Stimulated activated CD8-positive, alpha-beta memory T cell treated with anti-CD3 and anti-CD28 coated beads, Interleukin-4, amount 100 ng/mL, for 1 hour (primary cell): ENCODE measurements around the gene MEPCE.
"Not testable (repeated sequence)": the region's sequence is repeated elsewhere in the genome, so short reads cannot be mapped to it uniquely, and the experiment has no call there.

Experiments
- DNase-seq, 2 donors: peaks; one replicate each; pipeline ENCODE4 v3.0.0-alpha.2; 2020; ENCODE audit warnings: low read depth in 2 of 2, low spot score in 1 of 2

Gene MEPCE

GRCh38 chr7:100434297-100435144, 4.9 kb downstream of the MEPCE start:
- DNase-seq = no peak

- peak in 1 of 2 donors; percentile 8 for DNase-seq
These were observed 6.0 kb downstream of the MEPCE start for GRCh38 chr7:100435401-100436304.

GRCh38 chr7:100437150-100438100, 7.8 kb downstream of the MEPCE start:
- DNase-seq = no peak

GRCh38 chr7:100438172-100438571, 8.5 kb downstream of the MEPCE start:
- no peak for DNase-seq

DNA sequence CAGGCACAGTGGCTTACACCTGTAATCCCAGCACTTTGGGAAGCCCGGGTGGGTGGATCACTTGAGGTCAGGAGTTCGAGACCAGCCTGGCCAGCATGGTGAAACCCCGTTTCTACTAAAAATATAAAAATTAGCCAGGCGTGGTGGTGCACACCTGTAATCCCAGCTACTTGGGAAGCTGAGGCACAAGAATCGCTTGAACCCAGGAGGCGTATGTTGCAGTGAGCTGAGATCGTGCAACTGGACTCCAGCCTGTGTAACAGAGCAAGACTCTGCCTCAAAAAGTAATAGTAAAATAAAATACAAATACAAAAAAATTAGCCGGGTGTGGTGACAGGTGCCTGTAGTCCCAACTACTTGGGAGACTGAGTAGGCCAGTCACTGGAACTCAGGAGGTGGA, 9.1 kb downstream of the MEPCE start:
- DNase-seq = not testable (repeated sequence)

- DNase-seq = not testable (repeated sequence)
These were observed 9.6 kb downstream of the MEPCE start for GRCh38 chr7:100439244-100439643.

- DNase-seq = no peak
These were observed 12.3 kb downstream of the MEPCE start for GRCh38 chr7:100441641-100442535.

DNA sequence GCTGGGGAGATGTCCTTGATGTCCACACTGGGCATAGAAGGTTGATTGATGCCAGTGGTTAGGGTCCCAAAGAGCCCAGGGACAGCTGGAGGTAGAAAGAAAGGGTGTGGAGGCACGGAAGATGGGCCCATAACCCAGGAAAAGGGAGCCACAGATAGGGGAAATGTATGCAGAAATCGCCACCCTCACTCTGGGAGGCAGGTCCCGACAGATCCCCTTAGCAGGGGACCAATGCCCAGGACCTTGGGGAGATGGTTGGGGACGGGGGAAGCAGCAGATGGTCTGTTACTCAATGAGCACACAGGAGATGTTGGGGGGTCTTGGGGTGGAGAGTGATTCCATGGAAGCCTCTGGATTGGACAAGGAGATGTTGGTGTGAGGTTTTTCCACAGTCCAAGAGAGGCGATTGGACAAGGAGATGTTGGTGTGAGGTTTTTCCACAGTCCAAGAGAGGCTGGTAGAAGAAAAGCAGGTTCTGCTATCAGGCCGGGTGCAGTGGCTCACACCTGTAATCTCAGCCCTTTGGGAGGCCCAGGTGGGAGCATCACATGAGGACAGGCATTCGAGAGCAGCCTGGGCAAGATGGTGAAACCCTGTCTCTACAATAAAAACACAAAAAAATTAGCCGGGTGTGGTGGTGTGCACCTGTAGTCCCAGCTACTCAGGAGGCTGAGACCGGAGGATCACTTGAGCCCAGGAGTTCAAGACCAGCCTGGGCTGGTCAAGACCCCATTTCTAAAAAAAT, 13.6 kb downstream of the MEPCE start:
- no peak for DNase-seq

DNA sequence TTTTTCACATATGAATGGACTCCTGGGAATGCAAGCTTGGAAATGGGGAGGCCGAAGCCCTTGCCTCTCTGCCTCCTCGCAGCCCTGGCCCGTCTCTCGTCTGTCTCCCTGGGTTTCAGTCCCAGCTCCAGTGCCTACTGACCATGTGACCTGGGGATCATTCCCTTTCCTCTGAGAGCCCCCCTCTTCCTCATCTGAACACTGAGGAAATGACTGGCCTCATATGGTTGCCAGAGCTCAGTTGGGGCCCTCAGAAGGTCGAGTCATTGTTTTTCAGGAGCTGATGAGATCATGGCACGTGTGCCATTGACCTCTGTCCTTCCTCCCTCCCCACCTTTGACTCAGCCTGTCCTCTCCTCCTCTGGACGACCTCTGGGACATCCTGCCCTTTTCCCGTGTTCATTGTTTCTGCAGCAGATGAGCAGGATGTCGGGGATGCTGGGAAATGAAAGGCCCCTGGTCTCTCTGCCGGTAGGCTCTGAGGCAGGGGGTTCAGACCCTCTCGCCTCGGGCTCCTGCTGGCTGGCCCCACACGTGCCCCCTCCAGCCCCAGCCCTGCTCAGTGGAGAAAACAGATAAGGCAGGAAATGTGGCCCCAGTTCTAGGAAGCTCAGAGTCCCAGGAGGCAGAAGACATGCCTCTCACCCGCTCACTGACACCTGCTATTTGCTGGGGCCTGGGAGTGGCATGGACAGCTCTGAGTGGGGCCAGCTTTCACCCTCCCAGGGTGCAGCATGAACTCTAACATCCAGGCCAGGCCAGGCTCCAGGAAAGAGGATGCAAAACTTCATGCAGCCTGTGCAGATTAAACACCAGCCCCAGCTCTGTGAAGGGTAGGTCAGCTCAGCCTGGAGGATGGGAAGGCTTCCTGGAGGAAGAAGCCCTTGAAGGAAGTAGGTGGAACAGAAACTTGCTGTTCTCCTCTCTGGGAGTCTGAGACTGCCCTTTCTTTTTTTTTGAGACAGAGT, 15.0 kb downstream of the MEPCE start:
- DNase-seq = no peak

DNA sequence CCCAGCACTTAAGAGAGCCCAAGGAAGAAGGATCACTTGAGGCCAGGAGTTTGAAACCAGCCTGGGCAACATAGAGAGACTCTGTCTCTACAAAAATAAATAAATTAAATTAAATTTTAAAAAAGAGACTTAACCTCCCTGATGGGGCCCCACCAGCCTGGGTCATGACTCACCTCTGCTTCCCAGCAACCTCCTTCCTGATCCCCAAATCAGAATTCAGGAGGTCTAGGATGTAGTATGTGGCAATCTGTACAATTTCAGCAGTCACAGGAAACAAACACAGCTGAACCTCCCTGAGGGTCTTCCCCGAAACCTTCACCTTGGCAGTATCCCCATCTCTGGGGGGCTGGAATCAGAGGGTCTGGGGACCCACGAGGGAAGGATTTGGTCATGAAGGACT, 16.4 kb downstream of the MEPCE start:
- no peak for DNase-seq

- not testable (repeated sequence) for DNase-seq
These were observed 17.7 kb downstream of the MEPCE start for GRCh38 chr7:100447363-100447762.

GRCh38 chr7:100449190-100449795, 19.7 kb downstream of the MEPCE start:
- DNase-seq = no peak

DNA sequence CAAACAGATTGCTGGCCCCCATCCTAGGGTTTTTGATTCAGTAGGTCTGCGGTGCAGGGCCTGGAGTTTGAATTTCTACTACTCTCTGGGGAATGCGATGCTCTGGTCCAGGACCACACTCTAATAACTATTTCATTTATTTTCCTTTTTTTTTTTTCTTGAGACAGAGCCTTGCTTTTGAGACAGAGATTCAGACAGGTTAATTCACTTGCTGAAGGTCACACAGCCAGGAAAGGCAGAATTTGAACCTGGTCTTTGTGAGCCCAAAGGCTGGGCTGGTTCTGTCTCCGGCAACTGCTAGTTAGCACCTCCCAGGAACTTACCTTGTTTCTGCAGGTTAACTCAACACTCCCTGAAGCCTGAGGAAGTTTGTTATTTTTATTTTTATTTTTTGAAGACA, 22.9 kb downstream of the MEPCE start:
- no peak for DNase-seq

DNA sequence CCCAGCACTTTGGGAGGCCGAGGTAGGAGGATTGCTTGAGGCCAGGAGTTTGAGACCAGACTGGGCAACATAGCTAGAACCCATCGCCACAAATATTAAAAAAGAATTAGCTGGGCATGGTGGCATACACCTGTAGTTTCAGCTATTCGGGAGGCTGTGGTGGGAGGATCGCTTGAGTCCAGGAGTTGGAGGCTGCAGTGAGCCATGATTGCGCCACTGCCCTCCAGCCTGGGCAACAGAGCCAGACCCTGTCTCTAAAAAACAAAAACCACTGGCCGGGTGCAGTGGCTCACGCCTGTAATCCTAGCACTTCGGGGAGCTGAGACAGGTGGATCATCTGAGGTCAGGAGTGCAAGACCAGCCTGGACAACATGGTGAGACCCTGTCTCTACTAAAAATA, 24.2 kb downstream of the MEPCE start:
- DNase-seq = not testable (repeated sequence)

DNA sequence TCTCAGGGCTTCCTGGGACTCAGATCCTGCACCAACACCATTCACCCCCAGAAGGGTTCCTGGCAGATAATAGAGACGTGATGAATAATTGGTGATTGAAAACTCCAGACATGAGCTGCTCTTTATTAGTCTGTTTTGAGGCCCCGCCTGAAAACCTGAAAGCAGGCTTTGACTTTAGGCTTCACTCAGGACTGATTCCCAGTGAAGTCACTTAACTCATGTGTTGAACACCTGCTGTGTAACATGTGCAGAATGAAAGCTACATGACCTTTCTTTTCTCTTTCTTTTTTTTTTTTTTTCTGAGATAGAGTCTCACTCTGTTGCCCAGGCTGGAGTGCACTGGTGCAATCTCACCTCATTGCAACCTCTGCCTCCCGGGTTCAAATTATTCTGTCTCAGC, 25.6 kb downstream of the MEPCE start:
- no peak for DNase-seq

DNA sequence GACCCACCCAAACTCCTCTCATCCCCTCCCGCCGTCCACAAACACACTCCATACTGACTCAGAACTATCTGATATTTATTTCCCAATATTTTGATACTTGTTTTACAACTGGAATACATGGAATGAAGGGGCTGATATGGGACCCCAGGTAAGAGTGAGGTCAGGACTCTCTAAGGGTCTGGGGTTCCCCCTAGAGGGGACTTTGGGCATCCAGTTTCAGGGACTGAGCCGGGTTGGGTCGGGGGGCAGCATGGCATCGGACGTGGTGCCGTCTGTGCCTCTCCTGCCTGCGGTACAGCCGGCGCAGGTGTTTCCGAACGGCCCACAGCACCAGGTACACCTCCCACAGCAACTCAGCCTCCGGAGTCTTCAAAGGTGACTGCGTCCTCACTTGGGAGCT, 26.9 kb downstream of the MEPCE start:
- no peak for DNase-seq

GRCh38 chr7:100457033-100457432, 27.4 kb downstream of the MEPCE start:
- no peak for DNase-seq

DNA sequence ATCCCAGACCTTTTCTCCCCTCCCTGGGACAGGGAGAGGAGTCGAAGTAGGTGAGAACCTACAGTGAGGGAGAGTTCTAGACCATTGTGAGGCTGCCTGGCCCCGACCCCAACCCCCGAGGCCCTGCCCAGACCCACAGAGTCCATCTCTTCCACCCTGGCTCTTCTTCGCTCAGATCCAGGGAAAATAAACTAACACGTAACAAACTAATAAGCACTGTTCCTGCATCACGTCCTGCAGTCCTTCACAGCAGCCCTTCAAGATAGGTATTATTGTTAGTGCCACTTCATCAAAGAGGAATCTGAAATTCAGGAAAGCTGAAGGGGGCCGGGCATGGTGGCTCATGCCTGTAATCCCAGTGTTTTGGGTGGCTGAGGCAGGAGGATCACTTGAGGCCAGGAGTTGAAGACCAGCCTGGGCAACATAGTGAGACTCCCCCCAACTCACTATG, 34.6 kb downstream of the MEPCE start, which contains the start of gene SPACDR:
TSS of gene SPACDR (minus strand) at position 51 of the 451 bp plus-strand sequence. CDS start 235 bp downstream, outside the sequence.
- DNase-seq = no peak
